ENCODE measurements around the gene KCNIP4. TPM values are rescaled to one million over a fixed set of nuclear protein-coding genes. Genes with fewer than 3 reads are reported as not detected.

Gene KCNIP4
- total and polyA plus RNA-seq, 2 of the 8 experiments (the other 6 are each of a cell fraction or from before 2014, with no cell fraction given) = 0.06 TPM; not detected in 1

- Histone ChIP-seq H3K14ac (ENCODE audit: insufficient read length) (no peak overlapping the region), H3K4me2 (ENCODE audit: insufficient read depth in 1 of 2, low read depth in 2 of 2, low read length in 2 of 2) (no peak overlapping the region), H2BK120ac (replicated peaks; ENCODE audit: low read depth, low read length) (no peak overlapping the region), H4K91ac (replicated peaks; ENCODE audit: insufficient read length, low read length) (no peak overlapping the region), H3K27me3 (replicated peaks in 1 of 4; ENCODE audit: control insufficient read depth in 3 of 4, extremely low read depth in 1 of 4, insufficient read depth in 3 of 4, low read length in 3 of 4) (peaks cover 9 to 21% (median 18%) of the 10 kb centered on the region in 4 experiments), H3K9ac (replicated peaks in 1 of 4; ENCODE audit: extremely low read depth in 1 of 4, low read depth in 3 of 4, low read length in 3 of 4) (no peak overlapping the region), H3K4me3 (ENCODE audit: extremely low read depth in 1 of 4, insufficient read depth in 2 of 4, low read depth in 3 of 4, low read length in 4 of 4) (no peak overlapping the region), H3K36me3 (ENCODE audit: control insufficient read depth in 2 of 4, insufficient read depth in 4 of 4, low read length in 3 of 4) (no peaks in the 10 kb centered on the region), H2BK12ac (ENCODE audit: low read depth, low read length) (no peak overlapping the region), H3K9me3 (ENCODE audit: insufficient read depth in 2 of 2, low read depth in 1 of 2, low read length in 1 of 2) (no peaks in the 10 kb centered on the region), H4K20me1 (replicated peaks in 1 of 2; ENCODE audit: control insufficient read depth in 1 of 2, insufficient read depth in 2 of 2, low read length in 2 of 2) (no peaks in the 10 kb centered on the region), H3K56ac (replicated peaks; ENCODE audit: insufficient read length, low read depth, low read length) (no peak overlapping the region), H2BK20ac (ENCODE audit: low read length) (no peak overlapping the region), H2AK5ac (ENCODE audit: low read depth, low read length) (no peak overlapping the region), H3K79me2 (ENCODE audit: control insufficient read depth in 1 of 2, insufficient read depth in 2 of 2, low read length in 2 of 2) (no peaks in the 10 kb centered on the region), H4K8ac (ENCODE audit: extremely low read depth, insufficient read depth, low read length) (no peak overlapping the region), H4K5ac (ENCODE audit: insufficient read length, low read depth, low read length) (no peak overlapping the region), H3K23me2 (ENCODE audit: low read depth, low read length) (peaks cover 10% of the 10 kb centered on the region; the same call in 1 of the 2 replicates), H3K23ac (ENCODE audit: insufficient read length) (no peak overlapping the region), H2BK15ac (ENCODE audit: low read length) (no peak overlapping the region), H3K27ac (ENCODE audit: low read depth, low read length) (no peak overlapping the region), H2AFZ (ENCODE audit: low read length) (no peak overlapping the region), H2BK5ac (ENCODE audit: low read depth, low read length) (no peak overlapping the region), H3K4me1 (replicated peaks in 1 of 4; ENCODE audit: control insufficient read depth in 3 of 4, insufficient read depth in 4 of 4, low read length in 3 of 4) (peaks cover 0 to 3% (median under 1%) of the 10 kb centered on the region in 4 experiments; a peak in 1 of 7 replicates), H3K79me1 (ENCODE audit: low read depth, low read length) (no peaks in the 10 kb centered on the region), H3K4ac (replicated peaks; ENCODE audit: insufficient read length, low read depth, low read length) (no peak overlapping the region), H3K18ac (ENCODE audit: extremely low read depth, low read length) (no peak overlapping the region)
- ChIA-PET POLR2A (ENCODE audit: partially characterized antibody) (no interaction called here), CTCF (ENCODE audit: partially characterized antibody) (no interaction called here)
- DNase-seq (ENCODE audit: low read depth in 1 of 2, low spot score in 2 of 2) (no peak), FAIRE-seq (no peak)
- WGBS, 2 experiments (ENCODE audit: extremely low coverage in 1 of 2, insufficient coverage in 1 of 2, insufficient read length in 1 of 2, insufficient replicate concordance in 2 of 2, low coverage in 1 of 2, low lambda C conversion rate in 2 of 2, missing lambda C conversion rate in 1 of 2) = 85% methylated on average over 3 of the region's 3 CpGs; no CpG with 5 or more reads in 1 of the 2 experiments
- no peak for TF ChIP-seq TCF12 (IDR thresholded peaks at IDR 0.05; ENCODE audit: low read depth, low read length)
- TF ChIP-seq CEBPB (IDR thresholded peaks at IDR 0.05; ENCODE audit: low read depth, low read length) = no peak
- TF ChIP-seq CTCF (IDR thresholded peaks at IDR 0.05; ENCODE audit: control extremely low read depth in 1 of 3, insufficient read depth in 1 of 3, low read depth in 1 of 3, low read length in 3 of 3) = no peak
- no peak for TF ChIP-seq SIX5 (IDR thresholded peaks at IDR 0.05; ENCODE audit: low read depth, low read length)
- TF ChIP-seq KDM1A (IDR thresholded peaks at IDR 0.05; ENCODE audit: borderline replicate concordance, low read length) = no peak
- no peak for TF ChIP-seq ATF3 (IDR thresholded peaks at IDR 0.05; ENCODE audit: insufficient read depth, low read depth, low read length)
- TF ChIP-seq SIRT6 (IDR thresholded peaks at IDR 0.05; ENCODE audit: low read length) = no peak
- no peak for TF ChIP-seq USF2 (IDR thresholded peaks at IDR 0.05; ENCODE audit: low read length)
- TF ChIP-seq JUN (IDR thresholded peaks at IDR 0.05; ENCODE audit: low read depth, low read length) = no peak
Measured at GRCh38 chr4:21952549-21952948, 4.0 kb upstream of the KCNIP4 start.

Data from H1 (cell line).